ENCODE results near the gene PTHLH.

DNA sequence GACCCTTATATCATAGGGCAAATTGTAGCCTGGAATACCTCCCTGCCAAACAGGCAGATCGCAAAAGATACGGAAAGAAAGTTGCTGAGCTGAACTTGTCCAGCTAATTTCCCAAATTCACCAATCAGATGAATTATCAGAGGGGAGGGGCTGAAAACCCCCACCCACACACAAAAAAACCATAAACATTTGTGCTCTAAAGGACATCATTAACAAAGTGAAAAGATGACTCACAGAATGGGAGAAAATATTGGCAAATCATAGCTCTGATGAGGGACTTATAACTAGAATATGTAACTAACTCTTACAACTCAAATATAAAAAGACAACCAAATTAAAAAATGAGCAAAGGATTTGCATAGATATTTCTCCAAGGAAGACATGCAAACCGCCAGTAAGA, 36.3 kb downstream of the PTHLH start:
- TF ChIP-seq CTCF (optimal IDR thresholded peaks at IDR 0.05 in 1 of 3, IDR thresholded peaks at IDR 0.05 in 1 of 3, conservative IDR thresholded peaks at IDR 0.05 in 1 of 3; ENCODE audit: extremely low read depth in 1 of 3, insufficient read depth in 2 of 3, low read length in 3 of 3) (no peak), EZH2 (IDR thresholded peaks at IDR 0.05; ENCODE audit: low read length) (no peak)
